ENCODE data around the gene OS9.
A peak's percentile ranks its signal among the peaks of the same experiment; 100 is the strongest.
"Not testable (repeated sequence)": the region's sequence is repeated elsewhere in the genome, so short reads cannot be mapped to it uniquely, and the experiment has no call there.

Gene OS9, protein sequence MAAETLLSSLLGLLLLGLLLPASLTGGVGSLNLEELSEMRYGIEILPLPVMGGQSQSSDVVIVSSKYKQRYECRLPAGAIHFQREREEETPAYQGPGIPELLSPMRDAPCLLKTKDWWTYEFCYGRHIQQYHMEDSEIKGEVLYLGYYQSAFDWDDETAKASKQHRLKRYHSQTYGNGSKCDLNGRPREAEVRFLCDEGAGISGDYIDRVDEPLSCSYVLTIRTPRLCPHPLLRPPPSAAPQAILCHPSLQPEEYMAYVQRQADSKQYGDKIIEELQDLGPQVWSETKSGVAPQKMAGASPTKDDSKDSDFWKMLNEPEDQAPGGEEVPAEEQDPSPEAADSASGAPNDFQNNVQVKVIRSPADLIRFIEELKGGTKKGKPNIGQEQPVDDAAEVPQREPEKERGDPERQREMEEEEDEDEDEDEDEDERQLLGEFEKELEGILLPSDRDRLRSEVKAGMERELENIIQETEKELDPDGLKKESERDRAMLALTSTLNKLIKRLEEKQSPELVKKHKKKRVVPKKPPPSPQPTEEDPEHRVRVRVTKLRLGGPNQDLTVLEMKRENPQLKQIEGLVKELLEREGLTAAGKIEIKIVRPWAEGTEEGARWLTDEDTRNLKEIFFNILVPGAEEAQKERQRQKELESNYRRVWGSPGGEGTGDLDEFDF

DNA sequence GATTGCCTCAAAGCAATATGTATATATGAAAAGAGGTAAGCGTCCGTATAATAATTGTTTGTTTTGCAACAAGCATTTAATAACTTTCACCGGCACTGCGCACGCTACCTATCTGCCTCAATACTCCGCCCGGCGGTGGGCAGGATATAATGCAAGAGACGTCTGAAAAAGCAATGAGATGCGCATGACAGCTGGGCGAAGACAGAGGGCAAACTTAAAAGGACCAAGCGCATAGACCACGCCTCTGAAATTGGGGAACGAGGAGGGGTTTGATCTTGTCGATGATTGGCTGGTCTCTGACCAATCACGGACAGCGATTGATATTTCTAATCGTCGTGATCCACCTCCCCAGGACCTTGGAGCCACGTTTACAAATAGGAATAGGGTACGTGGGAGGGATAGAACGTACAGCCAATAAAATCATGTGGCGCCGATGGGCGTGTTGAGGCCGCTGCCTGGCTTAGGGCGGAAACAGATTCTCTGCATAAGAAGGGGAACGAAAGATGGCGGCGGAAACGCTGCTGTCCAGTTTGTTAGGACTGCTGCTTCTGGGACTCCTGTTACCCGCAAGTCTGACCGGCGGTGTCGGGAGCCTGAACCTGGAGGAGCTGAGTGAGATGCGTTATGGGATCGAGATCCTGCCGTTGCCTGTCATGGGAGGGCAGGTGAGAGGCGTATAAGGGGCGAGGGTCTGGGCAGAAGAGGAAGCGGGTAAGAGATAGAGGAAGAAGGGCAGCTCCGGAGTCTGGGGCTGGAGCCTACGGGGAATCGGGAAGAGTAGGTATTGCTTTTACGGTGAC, at the start of gene OS9:
Gene OS9 (plus strand): TSS at position 474 of the 800 bp plus-strand sequence. CDS start 30 bp downstream, at position 504.
- peak; percentile 98 to 100 for DNase-seq

DNA sequence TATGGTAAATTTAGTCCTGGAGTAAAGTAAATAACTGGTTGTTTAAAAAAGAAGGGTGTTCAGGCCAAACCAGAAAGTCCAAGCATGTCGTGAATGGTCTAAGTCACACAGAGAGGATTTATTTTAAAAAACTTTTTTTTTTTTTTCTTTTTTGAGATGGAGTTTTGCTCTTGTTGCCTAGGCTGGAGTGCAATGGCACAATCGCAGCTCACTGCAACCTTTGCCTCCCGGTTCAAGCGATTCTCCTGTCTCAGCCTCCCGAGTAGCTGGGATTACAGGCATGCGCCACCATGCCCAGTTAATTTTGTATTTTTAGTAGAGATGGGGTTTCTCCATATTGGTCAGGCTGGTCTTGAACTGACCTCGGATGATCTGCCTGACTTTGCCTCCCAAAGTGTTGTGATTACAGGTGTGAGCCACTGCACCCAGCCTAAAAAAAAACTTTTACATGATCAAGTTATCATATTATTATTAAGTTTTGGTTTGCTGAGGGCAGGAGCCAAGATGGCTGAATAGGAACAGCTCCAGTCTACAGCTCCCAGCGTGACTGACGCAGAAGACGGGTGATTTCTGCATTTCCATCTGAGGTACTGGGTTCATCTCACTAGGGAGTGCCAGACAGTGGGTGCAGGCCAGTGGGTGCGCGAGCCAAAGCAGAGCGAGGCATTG, 47.8 kb upstream of the OS9 start:
- DNase-seq = peak; percentile 3 to 8

DNA sequence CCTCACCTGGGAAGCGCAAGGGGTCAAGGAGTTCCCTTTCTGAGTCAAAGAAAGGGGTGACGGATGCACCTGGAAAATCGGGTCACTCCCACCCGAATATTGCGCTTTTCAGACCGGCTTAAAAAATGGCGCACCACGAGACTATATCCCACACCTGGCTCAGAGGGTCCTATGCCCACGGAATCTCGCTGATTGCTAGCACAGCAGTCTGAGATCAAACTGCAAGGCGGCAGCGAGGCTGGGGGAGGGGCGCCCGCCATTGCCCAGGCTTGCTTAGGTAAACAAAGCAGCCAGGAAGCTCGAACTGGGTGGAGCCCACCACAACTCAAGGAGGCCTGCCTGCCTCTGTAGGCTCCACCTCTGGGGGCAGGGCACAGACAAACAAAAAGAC, 47.3 kb upstream of the OS9 start:
- not testable (repeated sequence) for DNase-seq

DNA sequence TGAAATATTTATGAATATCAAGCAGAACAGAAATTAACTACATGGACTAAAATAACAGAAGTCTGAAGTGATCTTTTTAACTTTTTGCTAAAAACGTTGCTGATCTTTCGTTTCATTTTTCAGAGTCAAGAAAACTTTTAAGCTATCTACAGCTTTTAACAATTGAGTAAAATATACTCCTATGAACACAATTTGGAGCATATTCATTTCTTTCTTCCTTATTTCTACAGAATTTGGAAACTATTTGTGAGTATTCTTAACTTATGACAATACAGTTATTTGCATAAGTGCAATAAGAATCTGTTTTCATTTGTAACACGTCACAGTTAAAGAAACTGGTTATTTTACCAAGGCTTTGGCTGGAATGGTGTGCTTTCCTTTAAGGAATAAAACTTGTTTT, 39.9 kb upstream of the OS9 start:
- DNase-seq = no peak

DNA sequence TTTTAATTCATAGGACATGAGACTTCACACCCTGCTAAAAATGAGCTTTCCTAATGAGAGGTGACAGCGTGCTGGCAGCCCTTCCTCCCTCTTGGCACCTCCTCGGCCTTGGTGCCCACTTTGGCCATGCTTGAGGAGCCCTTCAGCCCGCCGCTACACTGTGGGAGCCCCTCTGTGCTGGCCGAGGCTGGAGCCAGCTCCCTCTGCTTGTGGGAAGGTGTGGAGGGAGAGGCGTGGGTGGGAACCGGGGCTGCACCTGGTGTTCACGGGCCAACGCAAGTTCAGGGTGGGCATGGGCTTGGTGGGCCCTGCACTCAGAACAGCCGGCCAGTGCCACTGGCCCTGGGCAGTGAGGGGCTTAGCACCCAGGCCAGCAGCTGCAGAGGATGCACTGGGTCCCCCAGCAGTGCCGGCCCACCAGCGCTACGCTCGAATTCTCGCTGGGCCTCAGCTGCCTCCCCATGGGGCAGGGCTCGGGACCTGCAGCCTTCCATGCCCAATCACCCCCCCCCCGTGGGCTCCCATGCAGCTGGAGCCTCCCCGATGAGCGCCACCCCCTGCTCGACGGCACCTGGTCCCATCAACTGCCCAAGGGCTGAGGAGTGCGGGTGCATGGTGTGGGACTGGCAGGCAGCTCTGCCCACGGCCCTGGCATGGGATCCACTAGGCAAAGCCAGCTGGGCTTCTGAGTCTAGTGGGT, 38.2 kb upstream of the OS9 start:
- no peak for DNase-seq

DNA sequence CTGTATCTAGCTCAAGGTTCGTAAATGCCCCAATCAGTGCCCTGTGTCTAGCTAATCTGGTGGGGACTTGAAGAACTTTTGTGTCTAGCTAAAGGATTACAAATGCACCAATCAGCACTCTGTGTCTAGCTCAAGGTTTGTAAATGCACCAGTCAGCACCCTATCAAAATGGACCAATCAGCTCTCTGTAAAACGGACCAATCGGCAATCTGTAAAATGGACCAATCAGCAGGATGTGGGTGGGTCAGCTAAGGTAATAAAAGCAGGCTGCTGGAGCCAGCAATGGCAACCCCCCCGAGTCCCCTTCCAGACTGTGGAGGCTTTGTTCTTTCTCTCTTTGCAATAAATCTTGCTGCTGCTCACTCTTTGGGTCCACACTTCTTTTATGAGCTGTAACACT, 37.5 kb upstream of the OS9 start:
- DNase-seq = not testable (repeated sequence)

DNA sequence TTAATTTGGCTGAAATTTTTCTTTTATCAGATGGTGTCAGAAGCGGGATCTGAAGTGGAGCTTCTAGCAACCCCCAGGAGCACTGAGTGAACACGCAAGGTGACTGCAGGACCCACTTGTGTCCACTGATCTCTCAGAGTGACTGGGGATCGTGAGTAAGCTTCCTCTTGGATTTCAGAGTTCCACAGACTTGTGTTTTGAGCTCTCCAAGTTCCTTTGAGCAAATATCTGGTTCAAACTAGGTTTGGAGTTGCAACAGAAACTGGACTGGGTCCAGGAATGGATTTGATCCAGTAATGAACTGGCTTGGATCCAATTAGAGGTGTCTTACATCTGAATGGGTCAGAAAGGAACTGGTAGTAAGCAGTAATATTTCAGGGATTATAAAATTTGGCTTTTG, 36.2 kb upstream of the OS9 start:
- no peak for DNase-seq

DNA sequence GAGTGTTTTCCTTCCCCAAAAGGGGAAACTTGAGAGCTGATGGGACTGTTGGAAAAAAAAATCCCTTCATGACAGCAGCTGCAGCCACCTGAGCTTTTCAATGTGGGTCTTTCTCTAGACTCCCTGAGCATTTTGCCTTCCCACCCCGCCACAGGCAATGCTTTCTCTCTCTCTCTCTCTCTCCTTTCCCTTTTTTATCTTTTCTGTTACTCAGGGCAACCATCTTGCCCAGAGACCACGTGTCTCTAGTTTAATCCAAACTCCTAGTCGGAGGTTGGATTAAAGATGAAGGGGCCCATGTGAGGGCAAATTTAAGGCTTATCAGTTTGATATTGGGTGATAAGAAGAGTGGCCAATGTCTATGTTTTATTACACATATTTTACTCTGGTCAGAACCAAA, 35.0 kb upstream of the OS9 start:
- no peak for DNase-seq

DNA sequence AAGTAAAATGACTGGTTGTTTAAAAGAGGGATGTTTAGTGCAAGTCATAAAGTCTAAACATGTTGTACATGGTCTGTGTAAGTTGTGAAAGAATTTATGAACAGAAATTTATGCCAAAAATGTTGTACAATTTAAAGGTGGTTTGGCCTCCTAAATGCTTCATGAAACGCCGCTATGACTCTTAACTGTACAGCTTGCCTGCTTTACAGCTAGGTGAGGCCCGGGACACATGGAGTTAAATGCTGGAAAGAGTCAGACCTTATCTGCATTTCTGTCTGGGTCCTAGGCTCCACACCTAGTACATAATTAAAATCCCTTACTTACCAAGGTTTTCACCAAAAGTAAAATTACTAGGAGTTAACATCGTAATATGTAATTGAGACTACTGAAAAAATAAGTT, 32.6 kb upstream of the OS9 start:
- no peak for DNase-seq

DNA sequence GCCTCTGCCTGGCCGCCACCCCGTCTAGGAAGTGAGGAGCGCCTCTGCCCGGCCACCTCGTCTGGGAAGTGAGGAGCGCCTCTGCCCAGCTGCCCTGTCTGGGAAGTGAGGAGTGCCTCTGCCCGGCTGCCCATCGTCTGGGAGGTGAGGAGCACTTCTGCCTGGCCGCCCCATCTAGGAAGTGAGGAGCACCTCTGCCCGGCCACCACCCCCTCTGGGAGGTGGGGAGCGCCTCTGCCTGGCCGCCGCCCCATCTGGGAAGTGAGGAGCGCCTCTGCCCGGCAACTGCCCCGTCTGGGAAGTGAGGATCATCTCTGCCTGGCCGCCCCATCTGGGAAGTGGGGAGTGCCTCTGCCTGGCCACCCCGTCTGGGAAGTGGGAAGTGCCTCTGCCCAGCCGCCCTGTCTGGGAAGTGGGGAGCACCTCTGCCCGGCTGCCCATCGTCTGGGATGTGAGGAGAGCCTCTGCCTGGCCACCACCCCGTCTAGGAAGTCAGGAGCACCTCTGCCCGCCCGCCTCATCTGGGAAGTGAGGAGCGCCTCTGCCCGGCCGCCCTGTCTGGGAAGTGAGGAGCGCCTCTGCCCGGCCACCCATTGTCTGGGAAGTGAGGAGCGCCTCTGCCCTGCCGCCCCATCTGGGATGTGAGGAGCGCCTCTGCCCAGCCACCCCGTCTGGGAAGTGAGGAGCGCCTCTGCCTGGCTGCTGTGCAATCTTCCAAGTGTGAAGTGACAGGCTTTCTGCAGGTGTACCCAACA, 28.7 kb upstream of the OS9 start:
- not testable (repeated sequence) for DNase-seq

DNA sequence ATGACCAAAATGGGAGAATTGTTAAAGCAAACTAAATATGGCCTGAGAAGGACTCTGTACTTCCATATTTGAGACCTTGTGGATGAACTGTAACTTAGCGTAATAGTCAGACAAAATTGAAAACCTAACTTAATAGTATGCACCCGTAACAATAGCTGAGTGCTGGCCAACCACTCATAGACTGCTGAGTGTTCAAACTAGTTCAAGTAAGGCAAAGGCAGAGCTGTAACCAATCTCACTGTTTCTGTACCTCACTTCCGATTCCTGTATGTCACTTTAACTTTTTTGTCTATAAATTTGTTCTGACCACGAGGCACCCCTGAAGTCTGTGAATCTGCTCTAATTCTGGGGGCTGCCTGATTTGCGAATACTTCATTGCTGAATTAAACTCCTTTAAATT, 27.0 kb upstream of the OS9 start:
- DNase-seq = no peak

DNA sequence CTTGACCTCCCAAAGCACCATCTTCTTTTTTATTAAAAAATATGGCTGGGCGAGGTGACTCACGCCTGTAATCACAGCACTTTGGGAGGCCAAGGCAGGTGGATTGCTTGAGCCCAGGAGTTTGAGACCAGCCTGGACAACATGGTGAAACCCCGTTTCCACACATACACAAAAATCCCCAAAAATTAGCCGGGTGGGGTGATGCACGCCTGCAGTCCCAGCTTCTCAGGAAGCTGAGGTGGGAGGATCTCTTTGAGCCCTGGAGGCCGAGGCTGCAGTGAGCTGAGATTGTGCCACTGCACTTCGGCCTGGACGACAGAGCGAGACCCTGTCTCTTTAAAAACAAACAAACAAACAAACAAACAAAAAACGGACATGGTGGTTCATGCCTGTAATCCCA, 24.2 kb upstream of the OS9 start:
- DNase-seq = not testable (repeated sequence)

DNA sequence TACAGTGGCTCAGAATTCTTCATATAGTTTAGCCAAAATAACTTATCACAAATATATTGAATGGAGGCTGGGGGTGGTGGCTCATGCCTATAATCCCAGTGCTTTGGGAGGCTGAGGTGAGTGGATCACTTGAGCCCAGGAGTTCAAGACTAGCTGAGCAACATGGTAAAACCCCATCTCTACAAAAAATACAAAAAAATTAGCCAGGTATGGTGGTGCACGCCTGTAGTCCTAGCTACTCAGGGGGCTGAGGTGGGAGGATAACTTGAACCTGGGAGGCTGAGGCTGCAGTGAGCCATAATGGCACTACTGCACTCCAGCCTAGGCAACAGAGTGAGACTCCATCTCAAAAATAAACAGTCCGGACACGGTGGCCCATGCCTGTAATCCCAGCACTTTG, 22.1 kb upstream of the OS9 start:
- not testable (repeated sequence) for DNase-seq

DNA sequence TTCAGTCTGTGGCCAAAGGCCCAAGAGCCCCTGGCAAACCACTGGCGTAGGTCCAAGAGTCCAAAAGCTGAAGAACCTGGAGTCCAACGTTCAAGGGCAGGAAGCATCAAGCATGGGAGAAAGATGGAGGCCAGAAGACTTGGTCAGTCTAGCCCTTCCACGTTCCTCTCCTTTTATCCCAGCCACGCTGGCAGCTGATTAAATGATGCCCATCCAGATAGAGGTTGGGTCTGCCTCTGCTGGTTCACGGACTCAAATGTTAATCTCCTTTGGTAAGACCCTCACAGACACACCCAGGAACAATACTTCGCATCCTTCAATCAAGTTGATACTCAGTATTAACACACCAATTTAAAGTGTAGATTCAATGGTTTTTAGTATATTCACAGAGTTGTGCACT, 21.1 kb upstream of the OS9 start:
- no peak for DNase-seq

DNA sequence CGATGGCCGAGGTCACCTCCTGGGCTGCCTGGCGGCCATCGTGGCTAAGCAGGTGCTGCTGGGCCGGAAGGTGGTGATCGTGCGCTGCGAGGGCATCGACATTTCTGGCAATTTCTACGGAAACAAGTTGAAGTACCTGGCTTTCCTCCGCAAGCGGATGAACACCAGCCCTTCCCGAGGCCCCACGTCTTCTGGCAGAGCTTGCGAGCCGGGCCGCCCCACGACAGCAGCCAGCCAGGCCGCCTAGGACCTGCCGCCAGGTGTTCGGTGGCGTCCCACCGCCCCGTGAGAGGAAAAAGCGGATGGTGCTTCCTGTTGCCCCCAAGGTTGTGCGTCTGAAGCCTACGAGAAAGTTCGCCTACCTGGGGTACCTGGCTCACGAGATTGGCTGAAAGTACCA, 19.2 kb upstream of the OS9 start:
- DNase-seq = no peak

DNA sequence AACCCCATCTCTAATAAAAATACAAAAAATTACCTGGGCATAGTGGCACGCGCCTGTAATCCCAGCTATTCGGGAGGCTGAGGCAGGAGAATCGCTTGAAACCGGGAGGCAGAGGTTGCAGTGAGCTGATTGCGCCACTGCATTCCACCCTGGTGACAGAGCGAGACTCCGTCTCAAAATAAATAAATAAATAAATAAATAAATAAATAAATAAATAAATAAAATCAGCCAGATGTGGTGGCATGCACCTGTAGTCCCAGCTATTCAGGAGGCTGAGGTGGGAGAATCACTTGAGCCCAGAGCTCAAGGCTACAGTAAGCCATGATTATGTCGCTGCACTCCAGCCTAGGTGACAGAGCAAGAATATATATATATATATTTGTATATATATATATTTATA, 16.0 kb upstream of the OS9 start:
- not testable (repeated sequence) for DNase-seq

DNA sequence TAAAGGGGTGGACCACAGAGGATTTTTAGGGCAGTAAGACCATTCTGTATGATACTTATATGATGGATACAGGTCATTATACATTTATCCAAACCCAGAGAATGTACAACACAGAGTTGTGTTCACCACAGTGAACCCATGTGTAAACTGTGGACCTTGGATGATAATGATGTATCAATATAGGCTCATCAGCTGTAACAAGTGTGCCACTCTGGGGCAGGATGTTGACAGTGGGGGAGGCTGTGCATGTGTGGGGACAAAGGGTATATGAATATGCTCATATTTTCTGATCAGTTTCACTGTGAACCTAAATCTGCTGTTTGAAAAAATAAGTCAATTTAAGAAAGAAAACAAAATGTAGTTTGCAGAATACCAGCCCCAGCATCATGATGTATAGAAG, 14.2 kb upstream of the OS9 start:
- no peak for DNase-seq

DNA sequence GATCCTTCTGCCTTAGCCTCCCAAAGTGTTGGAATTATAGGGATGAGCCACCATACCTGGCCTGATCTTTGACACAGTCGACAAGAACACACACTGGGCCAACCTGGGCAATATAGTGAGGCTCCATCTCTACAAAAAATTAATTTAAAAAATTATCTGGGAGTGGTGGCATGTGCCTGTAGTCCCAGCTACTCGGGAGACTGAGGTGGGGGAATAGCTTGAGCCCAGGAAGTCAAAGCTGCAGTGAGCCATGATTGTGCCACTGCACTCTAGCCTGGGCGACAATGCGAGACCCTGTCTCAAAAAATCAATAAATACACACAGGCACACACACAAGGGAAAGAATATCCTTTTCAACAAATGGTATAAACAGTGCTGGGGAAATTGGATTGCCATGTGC, 6.1 kb upstream of the OS9 start:
- DNase-seq = no peak

DNA sequence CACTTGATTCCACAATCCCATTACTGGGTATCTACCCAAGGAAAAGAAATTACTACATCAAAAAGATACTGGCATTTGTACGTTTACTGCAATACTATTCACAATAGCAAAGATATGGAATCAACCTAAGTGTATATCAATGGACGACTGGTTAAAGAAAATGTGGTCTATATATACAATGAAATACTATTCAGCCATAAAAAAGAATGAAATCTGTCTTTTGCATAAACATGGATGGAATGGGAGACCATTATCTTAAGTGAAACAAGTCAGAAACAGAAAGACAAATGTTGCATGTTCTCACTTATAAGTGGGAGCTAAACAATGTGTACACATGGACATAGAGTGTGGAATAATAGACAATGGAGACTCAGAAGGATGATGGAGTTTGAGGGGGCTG, 5.0 kb upstream of the OS9 start:
- DNase-seq = no peak

DNA sequence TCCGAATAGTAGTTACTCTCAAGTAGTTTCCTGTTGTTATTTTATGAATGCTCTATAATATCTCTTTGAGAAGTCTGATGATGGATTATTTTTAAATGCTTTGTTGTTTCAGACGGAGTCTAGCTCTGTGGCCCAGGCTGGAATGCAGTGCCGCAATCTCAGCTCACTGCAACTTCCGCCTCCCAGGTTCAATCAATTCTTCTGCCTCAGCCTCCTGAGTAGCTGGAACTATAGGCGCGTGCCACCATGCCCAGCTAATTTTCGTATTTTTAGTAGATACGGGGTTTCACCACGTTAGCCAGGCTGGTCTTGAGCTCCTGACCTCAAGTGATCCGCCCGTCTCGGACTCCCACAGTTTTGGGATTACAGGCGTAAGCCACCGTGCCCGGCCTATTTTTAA, 1.4 kb upstream of the OS9 start:
- DNase-seq = no peak

DNA sequence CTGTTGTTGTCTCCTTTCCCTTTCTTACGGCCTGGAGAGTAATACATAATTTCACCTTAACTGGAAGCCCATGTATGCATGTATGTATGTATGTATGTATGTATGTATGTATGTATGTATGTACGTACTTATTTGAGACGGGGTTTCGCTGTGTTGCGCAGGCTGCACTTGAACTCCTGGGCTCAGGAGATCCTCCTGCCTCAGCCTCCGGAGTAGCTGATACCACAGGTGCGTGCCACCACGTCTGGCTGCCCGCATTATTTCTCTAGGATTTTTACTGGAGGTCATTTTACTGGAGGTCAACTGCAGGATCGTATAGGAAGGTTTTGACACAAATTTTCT, 644 bp upstream of the OS9 start:
- DNase-seq = no peak

DNA sequence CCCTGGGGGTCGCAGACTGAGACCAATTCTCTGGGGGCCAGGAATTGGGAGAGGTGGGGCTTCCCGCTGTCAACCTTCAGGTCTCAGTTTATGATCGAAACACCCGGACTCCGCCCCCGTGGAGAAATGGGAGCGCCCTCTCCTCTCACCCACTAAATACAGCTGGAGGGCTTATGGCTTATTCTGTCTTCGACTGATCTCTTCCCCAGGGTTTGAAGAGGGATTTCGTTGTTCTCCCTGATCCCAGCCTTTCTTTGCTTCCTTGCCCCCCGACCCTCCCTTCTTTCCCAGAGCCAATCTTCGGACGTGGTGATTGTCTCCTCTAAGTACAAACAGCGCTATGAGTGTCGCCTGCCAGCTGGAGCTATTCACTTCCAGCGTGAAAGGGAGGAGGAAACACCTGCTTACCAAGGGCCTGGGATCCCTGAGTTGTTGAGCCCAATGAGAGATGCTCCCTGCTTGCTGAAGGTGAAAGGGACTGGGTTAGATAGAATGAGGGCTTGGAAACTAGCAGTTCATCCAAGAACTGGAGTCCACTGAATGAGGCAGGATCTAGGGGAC, 607 bp downstream of the OS9 start:
- DNase-seq = peak in 1 of 2 experiments; percentile 56

All from NCI-H2081 (cell line).